PC-3 (cell line): ENCODE measurements around the gene DIAPH2.

Experiments
- CTCF ChIP-seq: fragments of 300-600 bp; sonication (generic); conservative IDR thresholded peaks from 2 replicates; pipeline ENCODE4 v1.5.1; 2017; ENCODE audit warnings: antibody characterized with exemption, low read depth, mild to moderate bottlenecking, low read length
- EZH2 ChIP-seq: fragments of 300-600 bp; sonication (generic); IDR thresholded peaks from one replicate; pipeline ENCODE4 v1.6.1; 2017; ENCODE audit warnings: antibody characterized with exemption, mild to moderate bottlenecking, low read length; ENCODE audit not compliant: unreplicated experiment
- EZH2phosphoT487 ChIP-seq: fragments of 300-600 bp; sonication (generic); IDR thresholded peaks from 2 replicates; pipeline ENCODE4 v1.6.1; 2018; ENCODE audit warnings: mild to moderate bottlenecking, antibody characterized with exemption, low read length, borderline replicate concordance

GRCh38 chrX:97490656-97491055 lies 806.0 kb downstream of the DIAPH2 start:
- TF ChIP-seq CTCF = no peak
- no peak for TF ChIP-seq EZH2
- no peak for TF ChIP-seq EZH2phosphoT487
